ENCODE data around the gene ARHGEF39.

DNA sequence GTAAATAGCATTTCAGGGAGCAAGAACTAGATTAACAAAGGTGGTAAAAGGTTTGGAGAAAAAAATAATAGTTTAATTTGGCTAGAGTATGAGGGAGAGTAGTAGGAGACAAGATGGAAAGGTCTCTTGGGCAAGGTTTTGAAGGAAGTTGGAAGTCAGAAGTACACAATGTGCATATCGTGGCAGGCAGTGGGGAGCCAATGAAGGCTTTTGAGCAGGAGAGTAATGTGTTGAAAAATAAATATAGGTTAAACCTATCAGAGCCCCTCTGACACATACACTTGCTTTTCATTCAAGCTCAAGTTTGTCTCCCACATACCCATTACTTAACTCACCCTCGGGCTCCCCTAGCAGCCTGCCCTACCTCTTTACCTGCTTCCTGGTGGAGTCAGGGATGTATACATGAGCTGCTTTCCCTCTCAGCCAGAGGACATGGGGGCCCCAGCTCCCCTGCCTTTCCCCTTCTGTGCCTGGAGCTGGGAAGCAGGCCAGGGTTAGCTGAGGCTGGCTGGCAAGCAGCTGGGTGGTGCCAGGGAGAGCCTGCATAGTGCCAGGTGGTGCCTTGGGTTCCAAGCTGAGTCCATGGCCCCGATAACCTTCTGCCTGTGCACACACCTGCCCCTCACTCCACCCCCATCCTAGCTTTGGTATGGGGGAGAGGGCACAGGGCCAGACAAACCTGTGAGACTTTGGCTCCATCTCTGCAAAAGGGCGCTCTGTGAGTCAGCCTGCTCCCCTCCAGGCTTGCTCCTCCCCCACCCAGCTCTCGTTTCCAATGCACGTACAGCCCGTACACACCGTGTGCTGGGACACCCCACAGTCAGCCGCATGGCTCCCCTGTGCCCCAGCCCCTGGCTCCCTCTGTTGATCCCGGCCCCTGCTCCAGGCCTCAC, 8.4 kb upstream of the ARHGEF39 start, which contains the start of gene CA9:
- TF ChIP-seq, protein P1, sequence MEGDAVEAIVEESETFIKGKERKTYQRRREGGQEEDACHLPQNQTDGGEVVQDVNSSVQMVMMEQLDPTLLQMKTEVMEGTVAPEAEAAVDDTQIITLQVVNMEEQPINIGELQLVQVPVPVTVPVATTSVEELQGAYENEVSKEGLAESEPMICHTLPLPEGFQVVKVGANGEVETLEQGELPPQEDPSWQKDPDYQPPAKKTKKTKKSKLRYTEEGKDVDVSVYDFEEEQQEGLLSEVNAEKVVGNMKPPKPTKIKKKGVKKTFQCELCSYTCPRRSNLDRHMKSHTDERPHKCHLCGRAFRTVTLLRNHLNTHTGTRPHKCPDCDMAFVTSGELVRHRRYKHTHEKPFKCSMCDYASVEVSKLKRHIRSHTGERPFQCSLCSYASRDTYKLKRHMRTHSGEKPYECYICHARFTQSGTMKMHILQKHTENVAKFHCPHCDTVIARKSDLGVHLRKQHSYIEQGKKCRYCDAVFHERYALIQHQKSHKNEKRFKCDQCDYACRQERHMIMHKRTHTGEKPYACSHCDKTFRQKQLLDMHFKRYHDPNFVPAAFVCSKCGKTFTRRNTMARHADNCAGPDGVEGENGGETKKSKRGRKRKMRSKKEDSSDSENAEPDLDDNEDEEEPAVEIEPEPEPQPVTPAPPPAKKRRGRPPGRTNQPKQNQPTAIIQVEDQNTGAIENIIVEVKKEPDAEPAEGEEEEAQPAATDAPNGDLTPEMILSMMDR (conservative IDR thresholded peaks at IDR 0.05): no peak
- TF ChIP-seq ZFX (IDR thresholded peaks at IDR 0.05): no peak
